T47D (cell line): ENCODE results near the gene PIGB.
"Not testable (repeated sequence)": the region's sequence is repeated elsewhere in the genome, so short reads cannot be mapped to it uniquely, and the experiment has no call there.

Experiments used
- DNase-seq, 2 experiments: peaks; one replicate each; pipeline versions ENCODE4 v3.0.0 to v3.0.0-alpha.2; 2011 to 2012; ENCODE audit warnings: low read depth in 1 of 2, low spot score in 1 of 2
- JUND ChIP-seq: IDR thresholded peaks from 2 replicates; pipeline ENCODE4 v1.6.1; 2012; ENCODE audit warnings: low read depth
- in situ Hi-C: cut with HindIII; loops from 2 replicates; pipeline ENCODE4 v1.10.0; 2016; ENCODE audit warnings: low sequenced_read_pairs, low pct_unique_long_range_greater_than_20kb

PIGB gene

GRCh38 chr15:55372701-55373440, 53.8 kb downstream of the PIGB start:
- TF ChIP-seq JUND: no peak
- no peak for DNase-seq
- in situ Hi-C loops: no loop called here

- no peak for TF ChIP-seq JUND
- in situ Hi-C loops: no loop called here
Observed at GRCh38 chr15:55379095-55379494, 60.1 kb downstream of the PIGB start.

GRCh38 chr15:55381595-55381994, 62.6 kb downstream of the PIGB start:
- DNase-seq: no peak
- in situ Hi-C loops: no loop called here
- TF ChIP-seq JUND: no peak

More at GRCh38 chr15:55379095-55379494, 60.1 kb downstream of the PIGB start:
- no peak for DNase-seq

GRCh38 chr15:55383687-55384086, 64.7 kb downstream of the PIGB start:
- no peak for DNase-seq
- in situ Hi-C loops: no loop called here
- TF ChIP-seq JUND: no peak

GRCh38 chr15:55387027-55387426, 68.0 kb downstream of the PIGB start:
- in situ Hi-C loops: no loop called here
- DNase-seq: no peak
- no peak for TF ChIP-seq JUND

- no peak for TF ChIP-seq JUND
- DNase-seq: no peak
- in situ Hi-C loops: no loop called here
Observed at GRCh38 chr15:55389264-55389607, 70.2 kb downstream of the PIGB start.

- DNase-seq: no peak
- in situ Hi-C loops: no loop called here
- TF ChIP-seq JUND: no peak
Observed at GRCh38 chr15:55394694-55395093, 75.7 kb downstream of the PIGB start.

GRCh38 chr15:55398243-55398642, 79.2 kb downstream of the PIGB start:
- no peak for DNase-seq
- in situ Hi-C loops: no loop called here
- TF ChIP-seq JUND: no peak

- in situ Hi-C loops, DNase-seq: not testable (repeated sequence)
Observed at GRCh38 chr15:55400050-55400449, 81.0 kb downstream of the PIGB start.

- in situ Hi-C loops: no loop called here
- no peak for TF ChIP-seq JUND
- DNase-seq: no peak
Observed at GRCh38 chr15:55401786-55402246, 82.8 kb downstream of the PIGB start.

- in situ Hi-C loops: no loop called here
- no peak for TF ChIP-seq JUND
- no peak for DNase-seq
Observed at GRCh38 chr15:55402707-55403106, 83.7 kb downstream of the PIGB start.

- in situ Hi-C loops: no loop called here
- no peak for TF ChIP-seq JUND
- DNase-seq: peak; percentile 4 to 31
Observed at GRCh38 chr15:55403531-55403930, 84.5 kb downstream of the PIGB start.
